Stimulated activated CD8-positive, alpha-beta memory T cell treated with anti-CD3 and anti-CD28 coated beads, Interleukin-7, amount 100 ng/mL, for 1 hour (primary cell): ENCODE results near the gene RABAC1.
"Not testable (repeated sequence)": the region's sequence is repeated elsewhere in the genome, so short reads cannot be mapped to it uniquely, and the experiment has no call there.

ENCODE experiments used
- DNase-seq, 2 donors: peaks; one replicate each; pipeline ENCODE4 v3.0.0-alpha.2; 2020; ENCODE audit warnings: low read depth in 2 of 2

The RABAC1 gene, protein sequence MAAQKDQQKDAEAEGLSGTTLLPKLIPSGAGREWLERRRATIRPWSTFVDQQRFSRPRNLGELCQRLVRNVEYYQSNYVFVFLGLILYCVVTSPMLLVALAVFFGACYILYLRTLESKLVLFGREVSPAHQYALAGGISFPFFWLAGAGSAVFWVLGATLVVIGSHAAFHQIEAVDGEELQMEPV

DNA sequence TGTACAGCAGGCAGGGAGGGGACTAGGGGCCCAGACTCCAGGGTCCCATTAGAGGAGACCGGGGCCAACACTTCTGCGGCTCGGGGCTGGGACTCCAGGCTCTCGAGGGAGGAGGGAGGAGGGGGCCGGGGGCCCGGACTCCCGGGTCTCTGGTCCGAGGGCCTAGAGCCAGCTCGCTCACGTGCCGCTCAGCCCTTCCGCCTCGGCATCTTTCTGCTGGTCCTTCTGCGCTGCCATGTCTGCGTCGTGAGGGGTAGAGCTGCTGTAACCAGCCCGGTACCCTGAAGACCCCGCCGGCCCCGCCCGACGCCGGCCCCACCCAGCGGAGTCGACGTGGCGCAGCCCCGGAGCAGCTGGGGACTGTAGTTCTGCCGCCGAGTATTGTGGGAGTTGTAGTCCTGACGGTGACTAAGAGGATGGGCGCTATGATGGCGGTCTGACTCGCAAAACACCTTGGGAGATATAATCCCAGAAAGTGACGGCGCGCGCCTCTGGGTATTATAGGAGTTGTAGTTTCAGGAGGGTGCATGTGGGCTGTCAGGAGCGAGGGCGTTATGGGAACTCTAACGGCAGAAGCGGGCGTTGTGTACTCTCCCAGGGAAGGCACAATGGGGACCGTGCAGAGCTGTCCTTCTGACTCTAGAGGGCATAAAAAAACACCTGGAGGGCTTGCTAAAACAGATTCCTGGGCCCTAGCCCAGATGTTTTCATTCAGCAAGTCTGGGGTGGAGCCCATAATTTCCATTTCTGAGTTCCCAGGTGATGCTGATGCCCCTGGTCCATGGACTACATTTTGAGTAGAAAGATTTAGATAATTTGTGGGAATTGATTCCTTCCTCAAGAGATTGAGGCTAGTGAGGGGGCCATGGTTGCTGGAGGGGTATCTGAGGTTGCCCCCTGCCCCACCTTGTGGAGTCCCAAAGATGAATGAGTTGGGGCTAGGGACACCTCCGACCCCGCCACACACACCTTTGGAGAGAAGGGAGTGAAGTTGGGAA is at the start of gene RABAC1:
Gene RABAC1 (minus strand): TSS at position 266 of the 998 bp plus-strand sequence. CDS start 29 bp downstream, at position 237.
- peak; percentile 66 to 72 for DNase-seq

DNA sequence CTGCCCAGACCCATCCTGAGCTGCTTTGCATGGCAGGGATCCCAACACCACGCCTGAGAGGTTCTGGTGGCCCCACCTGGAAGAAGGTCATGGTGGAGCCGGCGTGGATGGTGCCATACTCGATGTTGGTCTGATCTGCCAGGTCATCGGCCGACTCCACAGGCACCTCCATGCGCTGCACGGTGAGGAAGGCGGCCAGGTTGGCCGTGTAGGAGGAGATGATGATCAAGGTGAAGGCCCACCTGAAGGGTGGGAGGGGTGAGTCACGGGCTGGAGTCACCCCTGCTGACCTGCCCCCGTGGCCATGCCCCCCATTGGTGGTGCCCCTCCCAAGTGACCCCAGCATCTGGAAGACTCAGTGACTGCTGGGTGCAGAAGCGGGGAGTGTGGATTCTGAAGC is 47.4 kb upstream of the RABAC1 start:
- DNase-seq = no peak

DNA sequence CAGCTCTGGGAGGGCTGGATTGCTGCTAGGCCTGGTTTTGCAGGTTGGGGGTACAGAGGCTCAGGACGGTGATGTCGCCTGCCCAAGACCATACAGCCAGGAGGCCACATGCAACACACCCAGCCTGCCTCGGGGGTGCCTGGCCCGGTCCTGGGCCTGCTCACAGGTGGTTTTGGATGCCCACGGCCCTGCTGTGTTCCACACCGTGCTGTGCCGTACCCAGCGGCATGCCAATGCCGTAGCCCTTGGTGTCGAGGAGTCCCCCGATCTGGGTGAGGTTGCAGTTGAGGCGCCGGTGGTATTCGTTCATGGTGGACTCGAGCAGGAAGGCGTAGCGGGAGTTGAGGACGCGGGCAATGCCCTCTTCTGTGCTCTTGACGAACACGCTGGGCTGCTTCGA is 46.4 kb upstream of the RABAC1 start:
- DNase-seq = no peak

DNA sequence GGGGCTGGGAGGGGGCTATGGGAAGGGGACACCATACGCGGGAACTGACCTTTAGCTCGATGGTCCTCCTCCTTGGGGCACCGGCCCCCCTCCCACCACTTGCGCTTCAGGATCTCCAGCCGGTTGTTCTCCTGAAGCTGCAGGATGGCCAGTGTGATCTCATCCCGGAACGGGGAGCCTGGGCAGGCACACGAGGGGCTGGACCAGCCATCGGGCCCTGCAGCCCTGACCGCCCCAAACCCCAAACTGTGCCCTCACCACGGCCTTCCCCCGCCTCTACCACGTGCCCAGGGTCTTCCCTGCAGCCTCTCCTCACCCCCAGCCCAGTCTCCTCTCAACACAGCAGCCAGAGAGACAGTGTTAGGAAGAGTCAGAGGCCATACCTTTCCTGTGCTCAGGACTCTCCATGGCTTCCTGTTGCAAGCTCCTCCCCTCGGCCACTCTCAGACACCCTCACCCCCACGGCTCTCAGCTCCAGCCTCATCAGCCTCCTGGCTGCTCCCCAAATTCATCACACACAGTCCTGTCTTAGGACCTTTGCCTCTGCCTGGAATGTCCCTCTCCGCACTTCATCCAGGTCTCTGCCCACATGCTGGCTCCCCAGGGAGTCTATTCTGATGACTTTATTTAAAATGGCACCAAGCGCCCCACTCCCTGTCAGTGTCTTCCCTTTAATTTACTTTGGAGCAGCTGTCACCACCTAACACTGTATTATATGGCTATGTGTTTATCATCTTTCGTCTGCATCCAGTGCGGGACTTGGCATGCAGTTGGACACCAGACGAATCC is 44.6 kb upstream of the RABAC1 start:
- DNase-seq = no peak

DNA sequence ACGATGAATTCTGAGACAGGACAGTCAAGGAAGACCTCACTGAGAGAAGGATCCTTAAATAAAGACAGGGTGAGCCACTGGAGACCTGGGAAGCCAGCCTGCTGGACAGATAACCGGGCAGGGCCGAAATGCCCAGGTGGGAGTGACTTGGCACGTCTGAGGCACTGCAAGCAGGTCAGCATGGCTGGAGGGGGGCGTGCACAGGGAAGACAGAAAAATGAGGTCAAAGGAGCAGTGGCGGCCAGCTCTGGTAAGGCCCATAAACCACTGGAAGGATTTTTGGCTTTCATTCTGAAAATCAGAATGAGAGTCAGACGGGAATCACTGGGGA is 40.7 kb upstream of the RABAC1 start:
- DNase-seq = no peak

DNA sequence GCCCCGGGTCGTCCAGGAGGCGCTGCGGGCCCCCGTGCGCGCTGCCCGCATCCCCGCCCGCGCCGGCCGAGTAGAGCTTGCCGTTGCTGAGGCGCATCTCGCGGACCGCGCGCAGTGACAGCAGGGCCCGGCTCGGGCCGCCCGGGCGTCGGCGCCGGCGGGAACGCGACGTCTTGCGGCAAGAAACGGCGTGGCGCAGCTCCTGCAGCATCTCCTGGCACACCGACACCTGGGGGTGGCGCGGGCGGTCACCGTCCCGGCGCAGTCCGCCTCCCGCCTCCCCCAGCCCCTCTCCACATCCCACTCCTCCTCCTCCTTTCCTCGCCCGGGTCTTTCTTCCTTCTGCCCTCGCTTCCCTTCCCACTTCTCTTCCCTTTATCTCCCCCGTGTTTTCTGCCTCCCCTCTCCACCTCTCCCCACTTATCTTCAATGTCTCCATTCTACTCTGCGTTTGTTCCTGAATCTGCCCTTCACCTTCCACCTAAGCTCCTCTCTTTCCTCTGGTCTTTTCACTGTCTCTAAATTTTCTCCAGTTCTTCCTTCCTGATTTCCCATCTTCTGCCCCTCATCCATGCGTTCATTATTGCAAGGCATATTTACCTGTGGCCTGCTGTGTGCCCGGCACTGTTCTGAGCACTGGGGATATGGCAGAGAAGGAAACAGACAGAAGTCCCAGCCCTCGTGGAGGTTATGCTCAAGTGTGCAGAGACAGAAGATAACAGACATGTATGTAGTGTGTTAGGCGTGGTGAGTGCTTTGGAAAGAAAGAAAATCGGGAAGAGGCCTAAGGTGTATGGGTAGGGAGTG is 40.2 kb upstream of the RABAC1 start:
- no peak for DNase-seq

DNA sequence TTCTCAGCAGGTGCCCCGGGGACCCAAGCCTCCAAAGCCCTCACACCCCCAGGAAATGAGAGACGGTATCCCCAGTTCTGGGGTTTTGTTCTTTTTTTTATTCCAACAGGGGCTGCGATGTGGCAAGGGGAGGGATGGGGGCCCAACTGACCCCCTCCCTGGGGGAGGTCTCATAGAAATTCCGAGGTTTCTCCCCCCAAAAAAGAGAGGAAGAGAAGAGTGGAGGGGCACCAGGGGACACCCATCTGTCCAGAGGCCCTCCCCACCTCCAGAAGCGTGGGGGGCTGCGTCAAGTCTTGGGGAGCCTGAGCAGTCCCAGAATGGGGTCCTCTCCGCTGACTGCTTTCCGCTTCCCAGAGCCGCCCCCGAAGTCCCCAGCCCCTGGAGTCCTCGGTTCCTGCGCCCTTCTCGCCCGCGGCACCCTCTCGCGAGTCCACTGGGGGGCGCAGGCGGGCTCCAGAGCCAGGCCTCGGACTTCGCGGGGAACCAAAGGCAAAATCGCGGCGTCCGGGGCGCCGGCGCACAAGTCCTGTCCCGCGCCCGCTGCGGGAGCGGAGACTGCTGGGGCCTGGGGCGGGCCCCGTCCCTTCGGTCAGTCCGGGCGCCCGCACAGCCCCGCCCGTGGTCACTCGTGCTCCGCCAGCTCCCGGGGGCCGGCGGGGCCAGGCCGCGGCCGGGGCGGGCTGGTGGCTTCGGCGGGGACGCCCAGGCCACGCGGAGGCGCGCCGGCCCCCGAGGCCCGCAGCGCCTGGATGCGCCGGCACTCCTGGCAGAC is 39.3 kb upstream of the RABAC1 start:
- DNase-seq = peak in 1 of 2 donors; percentile 22

DNA sequence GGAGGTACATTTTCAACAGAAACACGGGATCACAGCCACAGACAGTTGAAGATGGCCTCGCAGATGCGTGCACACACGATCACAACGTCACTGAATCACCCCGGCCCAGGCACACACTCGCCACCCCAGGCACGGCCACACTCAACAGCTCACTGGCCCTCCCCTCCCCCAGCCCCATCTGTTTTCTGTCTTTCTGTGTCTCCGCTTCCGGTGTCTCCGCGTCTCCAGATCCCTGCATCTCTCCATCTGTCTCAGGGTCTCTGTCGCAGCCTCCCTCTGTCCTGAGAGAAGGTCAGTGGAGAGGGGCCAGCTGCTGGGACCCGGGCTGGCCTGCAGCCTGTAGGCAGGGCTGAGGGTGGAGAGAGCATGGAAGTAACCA is 38.7 kb upstream of the RABAC1 start:
- no peak for DNase-seq

DNA sequence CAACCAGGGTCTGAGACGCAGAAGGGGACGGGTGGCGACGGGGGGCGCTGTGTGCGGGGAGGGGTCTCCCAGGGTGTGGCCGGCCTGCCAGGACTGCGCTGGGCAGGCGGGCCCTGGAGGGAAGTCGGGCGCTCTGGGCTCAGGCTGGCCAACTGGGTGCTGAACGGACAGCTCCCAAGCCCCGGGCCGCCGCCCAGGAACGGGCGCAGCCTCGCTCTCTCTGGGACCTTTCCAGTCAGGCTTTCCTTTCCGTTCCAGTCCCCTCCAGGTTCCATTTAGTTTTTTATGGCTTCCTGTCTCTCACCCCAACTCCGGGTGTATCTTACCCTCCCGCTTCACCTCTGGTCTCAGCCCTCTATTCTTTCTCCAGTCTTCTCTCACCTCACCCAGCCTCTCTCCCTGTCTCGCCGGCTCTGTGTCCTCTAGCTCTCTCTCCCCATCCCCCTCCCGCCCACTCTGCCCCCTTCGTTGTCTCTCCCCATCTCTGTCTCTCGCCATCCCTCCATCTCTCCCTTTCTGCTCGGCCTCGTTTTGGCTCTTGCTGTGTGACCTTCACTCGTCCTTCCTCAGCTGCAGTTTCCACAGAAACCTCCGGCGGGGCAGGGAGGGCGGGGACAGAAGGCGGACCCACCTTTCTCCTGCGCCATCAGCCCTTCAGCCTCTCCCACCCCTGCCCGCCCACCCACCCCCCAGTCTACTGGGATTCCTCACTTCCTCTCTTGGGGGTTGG is 38.2 kb upstream of the RABAC1 start:
- peak in 1 of 2 donors; percentile 19 for DNase-seq

DNA sequence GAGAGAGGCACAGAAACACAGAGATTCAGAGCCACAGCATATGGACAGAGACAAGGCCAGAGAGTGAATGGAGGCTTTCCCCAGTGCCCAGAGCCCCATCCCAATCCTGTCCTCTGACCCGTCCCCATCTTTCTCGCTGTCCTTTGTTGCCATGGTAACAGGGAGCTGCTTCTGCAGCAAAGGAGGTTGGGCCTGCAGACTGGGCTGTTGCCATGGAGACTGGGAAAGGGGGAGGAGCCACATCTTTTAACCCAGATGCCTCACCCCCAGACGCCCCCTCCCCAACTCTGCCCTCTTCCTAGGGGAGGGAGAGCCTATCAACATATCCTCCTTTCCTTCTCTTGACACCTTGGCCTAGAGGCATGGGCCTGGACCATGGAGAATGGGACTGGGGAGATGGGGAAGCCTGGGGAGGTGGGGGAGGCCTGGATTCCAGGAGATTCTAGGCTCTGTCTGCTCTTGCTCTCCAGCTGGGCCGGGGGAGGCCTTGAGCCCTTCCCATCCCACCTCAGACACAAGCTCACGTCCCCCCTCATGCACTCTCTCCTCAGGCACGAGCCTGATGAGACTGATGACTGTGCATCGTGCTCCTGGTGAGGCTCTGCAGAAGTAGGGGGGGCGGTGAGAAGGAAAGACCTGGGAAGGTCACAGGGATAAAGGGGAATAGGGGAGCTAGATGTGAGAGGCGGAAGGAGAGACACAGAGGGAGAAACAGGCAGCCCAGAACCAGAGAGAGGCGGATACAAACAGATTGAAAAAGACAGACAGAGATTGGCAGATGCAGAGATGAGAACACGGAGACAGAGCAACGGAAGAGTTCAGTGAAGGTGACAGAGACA is 37.1 kb upstream of the RABAC1 start:
- DNase-seq = no peak

DNA sequence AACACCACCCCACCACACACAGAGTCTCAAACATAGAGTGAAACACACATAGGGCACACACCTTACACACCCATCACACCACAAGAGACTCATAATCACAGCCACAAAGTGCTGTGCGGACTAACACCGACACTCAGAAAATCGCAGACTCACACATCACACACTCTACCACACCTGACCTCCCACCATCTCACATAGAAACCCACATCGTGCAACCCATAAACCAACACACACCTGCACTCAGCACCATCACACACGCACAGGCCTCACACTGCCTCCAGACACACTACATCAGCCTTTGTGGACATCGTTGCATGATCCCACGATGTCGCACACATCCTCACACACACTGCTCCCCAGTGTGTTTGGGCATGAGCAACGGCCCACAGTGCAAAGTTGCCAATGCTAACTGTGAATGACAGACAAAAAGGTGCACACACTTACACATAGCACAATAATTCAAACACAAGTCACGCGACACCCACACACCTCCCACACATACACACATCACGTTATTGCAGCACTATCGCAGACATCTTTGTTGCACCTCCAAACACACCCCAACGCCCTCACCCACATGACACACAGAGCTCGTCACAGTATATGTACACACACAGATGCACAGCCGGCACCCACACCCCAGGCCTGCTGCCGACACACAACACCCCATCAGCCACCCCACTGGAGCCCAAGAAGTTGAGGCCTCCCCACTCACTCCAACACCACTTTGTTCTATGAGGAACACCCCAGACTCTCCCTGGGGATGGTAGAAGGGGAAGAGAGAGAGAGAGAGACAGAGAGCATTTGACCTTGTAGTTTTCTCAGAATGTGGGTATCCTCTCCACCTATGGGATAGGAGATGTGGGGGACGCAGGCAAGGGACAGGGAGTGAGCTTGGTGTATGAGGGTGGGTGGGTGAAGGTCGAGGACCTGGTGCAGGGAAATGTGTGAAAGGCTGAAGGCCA is 36.2 kb upstream of the RABAC1 start:
- DNase-seq = no peak

DNA sequence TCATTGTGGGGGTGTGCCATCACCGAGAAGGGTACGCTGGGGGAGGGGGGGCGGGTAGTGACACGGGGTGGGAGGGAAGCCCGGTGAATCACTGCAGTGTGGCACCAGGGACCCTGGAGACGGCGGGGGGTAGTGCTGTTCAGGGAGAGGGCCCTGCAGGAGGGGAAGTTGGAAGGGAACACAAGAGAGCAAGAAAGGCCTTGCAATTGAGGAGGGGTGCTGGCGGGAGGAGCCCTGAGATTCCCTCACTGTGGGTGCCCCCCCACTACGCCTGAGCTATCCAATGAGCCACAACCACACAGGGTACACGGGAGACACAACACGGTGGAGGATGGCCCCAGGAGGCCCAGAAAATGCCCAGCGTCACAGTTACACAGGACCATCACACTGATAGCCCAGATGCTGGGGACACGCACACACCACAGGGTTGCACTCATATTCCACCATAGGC is 35.4 kb upstream of the RABAC1 start:
- DNase-seq = no peak

DNA sequence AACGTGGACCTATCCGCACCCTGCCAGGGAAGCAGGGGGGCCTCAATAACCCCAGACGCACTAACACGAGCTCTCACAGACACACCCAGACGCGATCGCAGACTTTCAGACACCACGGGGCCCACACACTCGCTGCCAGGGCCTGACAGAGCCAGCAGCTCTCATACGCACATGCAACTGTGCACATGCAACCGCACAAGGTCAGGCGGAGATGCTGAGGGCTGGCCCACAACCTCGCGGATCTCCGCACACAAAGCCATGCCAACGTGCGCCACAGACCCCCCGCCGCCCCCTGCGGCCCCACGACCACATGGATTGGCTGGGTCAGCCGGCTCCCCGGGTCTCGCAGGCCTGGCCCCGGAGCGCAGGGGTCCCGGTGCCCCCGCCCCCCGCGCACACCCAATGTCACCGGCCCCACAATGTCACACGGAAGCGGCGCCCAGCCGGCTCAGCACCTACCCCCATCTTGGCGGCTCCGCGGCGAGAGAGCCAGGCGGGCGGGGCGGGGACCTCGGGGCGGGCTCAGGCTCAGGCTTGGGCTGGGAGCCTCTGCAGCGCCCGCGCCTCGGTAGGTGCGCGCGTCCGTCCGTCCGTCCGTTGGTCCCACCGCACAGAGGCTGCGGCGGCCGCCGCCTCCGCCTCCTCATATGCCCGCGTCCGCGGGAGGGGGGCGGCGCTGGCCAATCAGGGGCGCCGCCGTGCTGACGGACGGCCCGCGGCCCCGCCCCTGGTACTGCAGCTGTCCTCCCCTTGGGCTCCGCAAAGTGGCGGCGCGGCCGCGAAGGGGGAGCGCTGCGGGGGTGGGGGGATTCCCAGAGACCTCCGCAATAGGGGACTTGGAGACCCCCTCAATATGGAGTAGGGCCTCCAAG is 34.7 kb upstream of the RABAC1 start, which contains the start of gene ATP1A3:
Gene ATP1A3 (minus strand): TSS at position 619 of the 872 bp plus-strand sequence. CDS start 154 bp downstream, at position 465.
- DNase-seq = peak; percentile 20 to 27

DNA sequence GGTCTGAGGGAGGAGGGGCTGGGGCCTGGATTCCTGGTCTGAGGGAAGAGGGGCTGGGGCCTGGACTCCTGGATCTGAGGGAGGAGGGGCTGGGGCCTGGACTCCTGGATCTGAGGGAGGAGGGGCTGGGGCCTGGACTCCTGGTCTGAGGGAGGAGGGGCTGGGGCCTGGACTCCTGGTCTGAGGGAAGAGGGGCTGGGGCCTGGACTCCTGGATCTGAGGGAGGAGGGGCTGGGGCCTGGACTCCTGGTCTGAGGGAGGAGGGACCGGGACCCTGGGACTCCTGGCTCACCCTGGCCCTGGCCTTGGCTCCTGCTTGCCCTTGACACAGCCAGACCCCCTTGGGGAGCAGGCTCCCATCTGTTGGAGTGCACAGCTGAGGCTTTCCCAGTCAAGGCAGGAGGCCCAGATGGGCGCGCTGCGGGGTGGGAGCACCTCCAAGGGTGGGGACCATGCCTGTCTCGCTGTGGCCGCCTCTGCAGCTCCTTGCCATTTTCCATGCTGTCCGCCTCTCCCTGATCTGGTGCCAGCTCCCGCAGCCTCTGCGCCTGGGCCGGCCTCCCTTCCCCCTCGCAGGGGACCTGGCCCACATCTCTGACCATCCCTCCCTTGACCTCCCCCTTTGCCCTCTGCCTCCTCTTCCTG is 32.9 kb upstream of the RABAC1 start:
- DNase-seq = not testable (repeated sequence)

DNA sequence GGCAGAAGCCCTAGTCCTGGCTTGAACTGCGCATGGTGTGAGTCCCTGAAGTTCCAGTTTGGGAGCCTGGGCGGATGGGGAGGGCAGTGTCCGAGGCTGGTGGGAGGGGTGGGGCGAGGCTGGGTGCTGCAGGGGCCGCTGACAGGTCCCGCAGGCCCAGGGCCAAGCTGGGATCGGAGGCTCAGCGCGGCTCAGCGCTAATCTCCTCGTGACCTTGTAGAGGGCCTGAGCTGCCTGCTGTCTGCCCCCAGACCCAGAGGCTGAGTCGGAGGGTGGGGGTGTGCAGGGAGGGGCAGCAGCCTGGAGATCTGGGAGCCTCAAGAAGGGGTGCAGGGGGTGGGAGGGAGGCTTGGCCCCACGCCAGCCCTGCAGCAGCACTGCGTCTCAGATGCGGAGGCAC is 31.9 kb upstream of the RABAC1 start:
- DNase-seq = no peak

DNA sequence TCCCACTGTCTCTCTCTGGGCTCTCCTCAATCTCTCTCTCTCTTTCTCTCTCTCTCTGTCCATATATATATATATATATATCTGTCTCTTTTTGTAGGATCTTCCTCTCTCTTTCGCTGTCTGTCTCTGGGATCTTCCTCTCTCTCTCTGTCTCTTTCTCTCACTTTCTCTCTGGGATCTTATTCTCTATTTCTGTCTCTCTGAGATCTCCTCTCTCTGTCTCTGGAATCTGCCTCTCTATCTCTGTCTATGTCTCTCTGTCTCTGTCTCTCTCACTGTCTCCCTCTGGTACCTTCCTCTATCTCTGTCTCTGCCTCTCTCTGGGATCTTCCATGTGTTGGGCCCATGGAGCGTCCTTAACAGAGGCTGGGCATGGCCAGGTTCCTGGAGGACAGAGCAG is 31.5 kb upstream of the RABAC1 start:
- DNase-seq = no peak
